HTERT RPE-1 (cell line): ENCODE results near the gene USH1G.
"Not testable (repeated sequence)": the region's sequence is repeated elsewhere in the genome, so short reads cannot be mapped to it uniquely, and the experiment has no call there.

Experiments
- in situ Hi-C: fragments of 300-500 bp; cut with MboI; formaldehyde crosslinking; loops from 4 replicates; pipeline ENCODE4 v1.14.3; 2020; ENCODE audit warnings: low sequenced_read_pairs

Gene USH1G

GRCh38 chr17:74935585-74936469 is 12.8 kb upstream of the USH1G start, which contains the start of gene OTOP3:
Gene OTOP3, plus strand, starts transcription at chr17:74935898. Its CDS starts 24 bp downstream, at chr17:74935922.
- in situ Hi-C loops: no loop called here

- in situ Hi-C loops: no loop called here
These were observed 12.0 kb upstream of the USH1G start for GRCh38 chr17:74935048-74935447.

- in situ Hi-C loops: no loop called here
These were observed 7.5 kb upstream of the USH1G start for GRCh38 chr17:74930535-74931036.

- in situ Hi-C loops: no loop called here
These were observed 5.7 kb upstream of the USH1G start for GRCh38 chr17:74928786-74929185.

- in situ Hi-C loops: no loop called here
These were observed 2.2 kb upstream of the USH1G start for GRCh38 chr17:74925242-74925641.

- in situ Hi-C loops: no loop called here
These were observed 1.3 kb upstream of the USH1G start, which contains the start of gene OTOP2 for GRCh38 chr17:74924250-74924948. Gene OTOP2, plus strand, starts transcription at chr17:74924273. Its CDS starts 360 bp downstream, at chr17:74924633.

- in situ Hi-C loops: no loop called here
These were observed 639 bp upstream of the USH1G start for GRCh38 chr17:74923538-74924249.

GRCh38 chr17:74922172-74922571 is 883 bp downstream of the USH1G start:
- in situ Hi-C loops: no loop called here

- in situ Hi-C loops: no loop called here
These were observed 1.3 kb downstream of the USH1G start for GRCh38 chr17:74921769-74922168.

GRCh38 chr17:74921026-74921681 is 1.9 kb downstream of the USH1G start:
- in situ Hi-C loops: no loop called here

- in situ Hi-C loops: no loop called here
These were observed 2.4 kb downstream of the USH1G start for GRCh38 chr17:74920642-74921025.

GRCh38 chr17:74920306-74920620 is 2.8 kb downstream of the USH1G start:
- in situ Hi-C loops: no loop called here

GRCh38 chr17:74919440-74920305 is 3.4 kb downstream of the USH1G start:
- in situ Hi-C loops: no loop called here

GRCh38 chr17:74918906-74919305 is 4.1 kb downstream of the USH1G start:
- in situ Hi-C loops: no loop called here

- in situ Hi-C loops: no loop called here
These were observed 5.6 kb downstream of the USH1G start for GRCh38 chr17:74917430-74917829.

- in situ Hi-C loops: no loop called here
These were observed 6.2 kb downstream of the USH1G start for GRCh38 chr17:74916851-74917199.

GRCh38 chr17:74916136-74916850 is 6.8 kb downstream of the USH1G start:
- in situ Hi-C loops: no loop called here

GRCh38 chr17:74911423-74911822 is 11.6 kb downstream of the USH1G start:
- in situ Hi-C loops: not testable (repeated sequence)

GRCh38 chr17:74909097-74909496 is 14.0 kb downstream of the USH1G start:
- in situ Hi-C loops: not testable (repeated sequence)
